Neural crest cell (in vitro differentiated cells): ENCODE measurements around the gene ZNF709. TPM values are rescaled to one million over a fixed set of nuclear protein-coding genes. Genes with fewer than 3 reads are reported as not detected.
"Not testable (repeated sequence)": the region's sequence is repeated elsewhere in the genome, so short reads cannot be mapped to it uniquely, and the experiment has no call there.

ENCODE experiments used
- DNase-seq: peaks from one replicate; pipeline ENCODE4 v3.0.0; 2021; ENCODE audit warnings: low read depth, mixed read lengths, low spot score
- H3K27ac Mint-ChIP-seq: one replicate; pipeline ENCODE4 v1.8.0; 2021; ENCODE audit warnings: mild to moderate bottlenecking, mixed read lengths; ENCODE audit not compliant: unreplicated experiment
- H3K27me3 Mint-ChIP-seq: 2 replicates; pipeline ENCODE4 v1.8.0; 2021; ENCODE audit warnings: low read depth, mild to moderate bottlenecking, mixed read lengths
- H3K36me3 Mint-ChIP-seq: 2 replicates; pipeline ENCODE4 v1.8.0; 2021; ENCODE audit warnings: low read depth, mild to moderate bottlenecking, mixed read lengths
- H3K4me1 Mint-ChIP-seq: 2 replicates; pipeline ENCODE4 v1.8.0; 2021; ENCODE audit warnings: mixed read lengths
- H3K4me3 Mint-ChIP-seq: one replicate; pipeline ENCODE4 v1.8.0; 2021; ENCODE audit warnings: mild to moderate bottlenecking, mixed read lengths
- H3K9me3 Mint-ChIP-seq: 2 replicates; pipeline ENCODE4 v1.8.0; 2021; ENCODE audit warnings: mixed read lengths
- total RNA-seq: library from RNA; stranded (reverse); gene quantifications from 2 replicates; pipeline ENCODE4 v1.2.1, GENCODE V29; 2021
- TF ChIP-seq, protein P1 (sequence below): fragments of 200-600 bp; sonication (generic); conservative IDR thresholded peaks from 2 replicates; pipeline ENCODE4 v1.5.0; 2021; ENCODE audit warnings: antibody characterized with exemption, mild to moderate bottlenecking

The ZNF709 gene
- total RNA-seq, 1 donor from 2014 or later = 8.9 TPM

DNA sequence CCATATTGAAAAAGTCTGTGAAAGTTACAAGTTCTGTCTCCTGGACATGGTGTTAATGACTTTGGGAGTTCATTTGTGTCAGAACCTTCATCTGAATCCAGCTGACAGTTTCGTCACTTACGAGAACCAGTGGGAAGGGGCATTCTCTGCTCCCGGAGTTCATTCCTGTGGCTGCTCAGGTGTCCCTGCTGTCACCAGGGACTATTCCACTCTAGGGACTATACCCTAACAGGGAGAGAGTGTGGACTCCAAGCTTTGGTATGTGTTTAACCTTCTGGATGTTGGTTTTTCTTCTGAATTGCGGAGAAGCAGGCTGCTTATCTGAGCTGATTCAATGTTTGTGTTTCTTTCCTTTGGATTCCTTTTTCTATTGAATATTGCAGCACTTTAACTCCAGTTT is 12.4 kb upstream of the ZNF709 start:
- H3K4me3 Mint-ChIP-seq = peak overlapping the region; percentile 68
- peaks cover 6% of the 10 kb centered on the region for H3K9me3 Mint-ChIP-seq
- peaks cover 2% of the 10 kb centered on the region for H3K36me3 Mint-ChIP-seq
- H3K27ac Mint-ChIP-seq = no peak overlapping the region
- no peaks in the 10 kb centered on the region for H3K27me3 Mint-ChIP-seq
- peaks cover 15% of the 10 kb centered on the region for H3K4me1 Mint-ChIP-seq
- TF ChIP-seq, protein P1, sequence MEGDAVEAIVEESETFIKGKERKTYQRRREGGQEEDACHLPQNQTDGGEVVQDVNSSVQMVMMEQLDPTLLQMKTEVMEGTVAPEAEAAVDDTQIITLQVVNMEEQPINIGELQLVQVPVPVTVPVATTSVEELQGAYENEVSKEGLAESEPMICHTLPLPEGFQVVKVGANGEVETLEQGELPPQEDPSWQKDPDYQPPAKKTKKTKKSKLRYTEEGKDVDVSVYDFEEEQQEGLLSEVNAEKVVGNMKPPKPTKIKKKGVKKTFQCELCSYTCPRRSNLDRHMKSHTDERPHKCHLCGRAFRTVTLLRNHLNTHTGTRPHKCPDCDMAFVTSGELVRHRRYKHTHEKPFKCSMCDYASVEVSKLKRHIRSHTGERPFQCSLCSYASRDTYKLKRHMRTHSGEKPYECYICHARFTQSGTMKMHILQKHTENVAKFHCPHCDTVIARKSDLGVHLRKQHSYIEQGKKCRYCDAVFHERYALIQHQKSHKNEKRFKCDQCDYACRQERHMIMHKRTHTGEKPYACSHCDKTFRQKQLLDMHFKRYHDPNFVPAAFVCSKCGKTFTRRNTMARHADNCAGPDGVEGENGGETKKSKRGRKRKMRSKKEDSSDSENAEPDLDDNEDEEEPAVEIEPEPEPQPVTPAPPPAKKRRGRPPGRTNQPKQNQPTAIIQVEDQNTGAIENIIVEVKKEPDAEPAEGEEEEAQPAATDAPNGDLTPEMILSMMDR = no peak
- no peak for DNase-seq

DNA sequence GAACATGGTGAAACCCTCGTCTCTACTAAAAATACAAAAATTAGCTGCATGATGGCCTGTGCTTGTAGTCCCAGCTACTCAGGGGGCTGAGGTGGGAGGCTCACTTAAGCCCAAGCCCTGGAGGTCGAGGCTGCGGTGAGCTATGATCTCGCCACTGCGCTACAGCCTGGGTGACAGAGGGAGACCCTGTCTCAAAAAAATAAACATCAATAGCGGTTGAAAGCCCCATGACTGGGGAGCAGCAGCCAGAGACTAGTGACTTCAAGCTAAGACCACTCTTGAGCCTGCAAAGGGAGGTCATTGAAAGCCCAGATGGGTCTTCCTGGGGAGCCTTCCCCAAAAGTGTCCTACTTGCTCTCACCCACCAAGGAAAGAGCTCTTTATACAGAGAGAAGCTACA is 11.9 kb upstream of the ZNF709 start:
- H3K4me1 Mint-ChIP-seq = peaks cover 15% of the 10 kb centered on the region
- TF ChIP-seq, protein P1 = no peak
- no peak overlapping the region for H3K4me3 Mint-ChIP-seq
- no peak overlapping the region for H3K27ac Mint-ChIP-seq
- no peak for DNase-seq
- peaks cover 2% of the 10 kb centered on the region for H3K36me3 Mint-ChIP-seq
- H3K9me3 Mint-ChIP-seq = peaks cover 8% of the 10 kb centered on the region
- H3K27me3 Mint-ChIP-seq = no peaks in the 10 kb centered on the region

DNA sequence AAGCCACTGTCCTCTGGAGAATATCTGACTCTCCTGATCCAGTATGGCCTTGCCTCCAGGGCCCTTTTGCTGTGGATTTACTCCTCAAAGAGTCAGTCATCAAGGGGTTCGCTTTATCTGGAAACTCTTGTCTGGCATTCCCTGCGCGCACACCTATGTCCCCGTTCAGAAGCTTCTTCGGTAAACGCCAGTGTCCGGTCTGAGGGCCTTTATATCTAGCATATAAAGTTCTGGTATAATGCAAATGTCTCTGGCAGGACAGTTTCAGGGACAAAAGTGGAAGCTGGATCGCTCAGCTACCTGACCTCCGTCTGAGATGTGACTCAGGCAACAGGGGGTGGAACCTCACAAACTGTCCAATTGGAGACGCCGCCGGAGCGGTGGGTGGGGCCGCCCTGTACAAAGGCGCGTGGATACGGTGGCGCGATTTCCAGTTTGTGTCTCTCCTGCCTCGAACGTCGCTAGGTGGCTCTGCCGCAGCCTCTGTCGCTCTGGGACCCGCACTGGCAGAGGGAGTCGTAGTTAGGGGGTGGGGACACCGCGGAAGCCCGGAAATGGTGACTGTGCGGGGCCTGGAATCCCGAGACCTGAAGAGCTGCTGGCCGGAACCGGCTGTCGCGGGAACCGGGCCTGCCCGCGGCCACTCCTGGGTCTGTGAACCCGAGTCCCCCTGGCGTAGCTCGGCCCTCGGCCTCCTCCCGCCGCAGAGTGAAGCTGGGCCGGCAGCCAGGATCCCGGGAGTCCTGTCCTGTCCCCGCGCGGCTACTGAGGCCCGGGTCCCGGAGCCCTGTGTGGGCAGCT is 10.6 kb upstream of the ZNF709 start:
- H3K9me3 Mint-ChIP-seq = peaks cover 8% of the 10 kb centered on the region
- DNase-seq = peak; percentile 85
- TF ChIP-seq, protein P1 = peak; percentile 62
- H3K4me1 Mint-ChIP-seq = peaks cover 15% of the 10 kb centered on the region
- H3K36me3 Mint-ChIP-seq = peaks cover 2% of the 10 kb centered on the region
- H3K27me3 Mint-ChIP-seq = no peaks in the 10 kb centered on the region
- H3K27ac Mint-ChIP-seq = peak overlapping the region; percentile 91
- peak overlapping the region; percentile 85 for H3K4me3 Mint-ChIP-seq

DNA sequence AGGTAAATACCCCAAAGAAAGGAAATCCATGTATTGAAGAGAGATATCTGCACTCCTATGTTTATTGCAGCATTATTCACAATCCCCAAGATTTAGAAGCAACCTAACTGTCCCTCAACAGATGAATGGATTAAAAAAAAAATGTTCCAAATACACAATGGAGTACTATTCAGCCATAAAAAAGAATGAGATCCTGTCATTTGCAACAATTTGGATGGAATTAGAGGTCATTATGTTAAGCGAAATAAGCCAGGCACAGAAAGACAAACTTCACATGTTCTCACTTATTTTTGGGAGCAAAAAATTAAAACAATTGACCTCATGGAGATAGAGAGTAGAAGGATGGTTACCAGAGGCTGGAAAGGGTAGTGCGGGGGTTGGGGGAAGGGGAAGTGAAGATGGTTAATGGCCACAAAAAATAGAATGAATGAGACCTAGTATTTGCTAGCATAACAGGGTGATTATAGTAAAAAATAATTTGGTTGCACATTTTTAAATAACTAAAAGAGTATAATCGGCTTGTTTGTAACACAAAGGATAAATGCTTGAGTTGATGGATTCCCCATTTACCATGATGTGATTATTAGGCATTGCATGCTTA is 9.7 kb upstream of the ZNF709 start:
- no peaks in the 10 kb centered on the region for H3K27me3 Mint-ChIP-seq
- peaks cover 2% of the 10 kb centered on the region for H3K36me3 Mint-ChIP-seq
- TF ChIP-seq, protein P1 = no peak
- peaks cover 15% of the 10 kb centered on the region for H3K4me1 Mint-ChIP-seq
- peak overlapping the region; percentile 57 for H3K4me3 Mint-ChIP-seq
- peaks cover 8% of the 10 kb centered on the region for H3K9me3 Mint-ChIP-seq
- H3K27ac Mint-ChIP-seq = no peak overlapping the region
- DNase-seq = no peak

DNA sequence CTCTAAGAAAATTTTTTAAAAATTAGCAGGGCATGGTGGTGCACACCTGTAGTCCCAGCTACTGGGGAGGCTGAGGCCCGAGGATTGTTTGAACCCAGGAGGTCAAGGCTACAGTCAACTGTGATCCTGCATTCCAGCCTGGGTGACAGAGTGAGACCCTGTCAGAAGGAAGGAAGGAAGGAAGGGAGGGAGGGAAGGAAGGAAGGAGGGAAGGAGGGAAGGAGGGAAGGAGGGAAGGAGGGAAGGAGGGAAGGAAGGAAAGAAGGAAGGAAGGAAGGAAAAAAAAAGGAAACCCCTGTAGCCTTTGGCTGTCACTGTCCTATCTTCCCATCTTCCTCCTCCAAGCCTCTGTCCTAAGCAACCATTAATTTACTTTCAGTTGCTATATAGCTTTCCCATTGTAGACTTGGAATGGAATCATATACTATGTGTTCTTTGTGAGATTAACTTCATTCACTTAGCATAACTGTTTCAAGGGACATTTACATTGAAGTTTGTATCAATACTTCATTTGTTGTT is 1.7 kb upstream of the ZNF709 start:
- DNase-seq, H3K9me3 Mint-ChIP-seq, H3K36me3 Mint-ChIP-seq, H3K27ac Mint-ChIP-seq, H3K27me3 Mint-ChIP-seq: not testable (repeated sequence)
- H3K4me1 Mint-ChIP-seq = peaks cover 35% of the 10 kb centered on the region
- peak overlapping the region; percentile 65 for H3K4me3 Mint-ChIP-seq

DNA sequence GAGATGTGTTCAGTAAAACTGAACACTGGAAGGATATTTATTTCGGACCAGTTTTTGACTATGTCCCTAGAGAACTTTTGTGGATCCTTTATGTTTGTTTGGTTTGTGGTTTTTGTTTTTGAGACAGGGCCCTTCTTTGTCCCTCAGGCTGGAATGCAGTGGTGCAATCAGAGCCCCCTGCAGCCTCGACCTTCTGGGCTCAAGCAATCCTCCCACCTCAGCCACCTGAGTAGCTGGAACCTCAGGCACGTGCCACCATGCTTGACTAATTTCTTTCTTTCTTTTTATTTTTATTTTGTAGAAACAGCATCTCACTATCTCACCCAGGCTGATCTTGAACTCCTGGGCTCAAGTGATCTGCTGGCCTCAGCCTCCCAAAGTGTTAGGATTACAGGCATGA is 955 bp upstream of the ZNF709 start:
- Mint-ChIP-seq H3K4me3 (peak overlapping the region; percentile 94), H3K27me3 (no peaks in the 10 kb centered on the region), H3K27ac (peak overlapping the region; percentile 96), H3K9me3 (no peaks in the 10 kb centered on the region), H3K4me1 (peaks cover 35% of the 10 kb centered on the region), H3K36me3 (peaks cover 4% of the 10 kb centered on the region)
- DNase-seq = no peak
- TF ChIP-seq, protein P1 = no peak
